ENCODE results near the gene GRIN3B. TPM values are rescaled to one million over a fixed set of nuclear protein-coding genes. Genes with fewer than 3 reads are reported as not detected.

Gene GRIN3B
- total and polyA plus RNA-seq, 2 donors from 2014 or later, result 0.15 to 0.44 TPM

- FAIRE-seq (no peak), DNase-seq (peak; percentile 80 to 88 (median 85))
- TF ChIP-seq CTCF (IDR thresholded peaks at IDR 0.05; ENCODE audit: borderline replicate concordance, extremely low read depth, insufficient read depth), result peak; percentile 99
These were observed 17.6 kb upstream of the GRIN3B start for GRCh38 chr19:982567-983170.

GRCh38 chr19:984165-984967 is 15.9 kb upstream of the GRIN3B start, which contains the start of gene WDR18:
WDR18 (plus strand) TSS chr19:984345; CDS start chr19:984354, 9 bp downstream.
- FAIRE-seq, result no peak
- Histone ChIP-seq H3K27ac (ENCODE audit: low read depth in 2 of 2, low read length in 2 of 2) (peak within 1 kb of the TSS; percentile 78 to 93), H3K9me3 (ENCODE audit: control insufficient read depth in 2 of 3, insufficient read depth in 1 of 3, low read length in 3 of 3) (no peaks in the 10 kb centered on the region), H3K4me1 (ENCODE audit: control insufficient read depth in 2 of 3, insufficient read depth in 2 of 3, low read depth in 1 of 3, low read length in 3 of 3) (peaks cover 0 to 18% (median 16%) of the 10 kb centered on the region in 3 donors), H3K36me3 (ENCODE audit: control insufficient read depth in 2 of 3, insufficient read depth in 3 of 3, low read length in 3 of 3) (peaks cover 0 to 9% (median 0%) of the 10 kb centered on the region in 3 donors), H3K9ac (ENCODE audit: low read length in 3 of 3) (peak within 1 kb of the TSS; percentile 42 to 80 (median 67)), H3K4me3 (ENCODE audit: low read length in 3 of 3) (peak within 1 kb of the TSS; percentile 61 to 79 (median 78)), H3K27me3 (ENCODE audit: control insufficient read depth, insufficient read depth, low read length) (no peaks in the 10 kb centered on the region)
- intact Hi-C loops (cut with DNase I), result loop anchor here (5.0 kb wide), 1 partner anchor 57 kb away; the partner anchor contains the start of gene ARID3A
- DNase-seq, result peak; percentile 93 to 98 (median 95)
- TF ChIP-seq CTCF (IDR thresholded peaks at IDR 0.05; ENCODE audit: borderline replicate concordance, extremely low read depth, insufficient read depth), result peak; percentile 13

More at GRCh38 chr19:982567-983170, 17.6 kb upstream of the GRIN3B start:
- Histone ChIP-seq H3K9ac (ENCODE audit: low read length in 3 of 3) (no peak overlapping the region), H3K4me1 (ENCODE audit: control insufficient read depth in 2 of 3, insufficient read depth in 2 of 3, low read depth in 1 of 3, low read length in 3 of 3) (peaks cover 0 to 21% (median 16%) of the 10 kb centered on the region in 3 donors), H3K36me3 (ENCODE audit: control insufficient read depth in 2 of 3, insufficient read depth in 3 of 3, low read length in 3 of 3) (peaks cover 0 to 9% (median 0%) of the 10 kb centered on the region in 3 donors), H3K27me3 (ENCODE audit: control insufficient read depth, insufficient read depth, low read length) (no peaks in the 10 kb centered on the region), H3K4me3 (ENCODE audit: low read length in 3 of 3) (peak overlapping the region in 1 of 3 donors; percentile 49), H3K27ac (ENCODE audit: low read depth in 2 of 2, low read length in 2 of 2) (peak overlapping the region in 1 of 2 donors; percentile 14), H3K9me3 (ENCODE audit: control insufficient read depth in 2 of 3, insufficient read depth in 1 of 3, low read length in 3 of 3) (no peaks in the 10 kb centered on the region)
- intact Hi-C loops (cut with DNase I), result loop anchor here (5.0 kb wide), 1 partner anchor 55 kb away; the partner anchor contains the start of gene ARID3A

- peaks cover 0 to 11% (median 0%) of the 10 kb centered on the region in 3 donors for H3K36me3 ChIP-seq (ENCODE audit: control insufficient read depth in 2 of 3, insufficient read depth in 3 of 3, low read length in 3 of 3)
- FAIRE-seq (no peak), DNase-seq (no peak)
- no peak overlapping the region for H3K9ac ChIP-seq (ENCODE audit: low read length in 3 of 3)
- no peaks in the 10 kb centered on the region for H3K27me3 ChIP-seq (ENCODE audit: control insufficient read depth, insufficient read depth, low read length)
- TF ChIP-seq CTCF (IDR thresholded peaks at IDR 0.05; ENCODE audit: borderline replicate concordance, extremely low read depth, insufficient read depth), result no peak
- intact Hi-C loops (cut with DNase I), result no loop called here
- H3K9me3 ChIP-seq (ENCODE audit: control insufficient read depth in 2 of 3, insufficient read depth in 1 of 3, low read length in 3 of 3), result no peaks in the 10 kb centered on the region
- H3K27ac ChIP-seq (ENCODE audit: low read depth in 2 of 2, low read length in 2 of 2), result no peak overlapping the region
- H3K4me1 ChIP-seq (ENCODE audit: control insufficient read depth in 2 of 3, insufficient read depth in 2 of 3, low read depth in 1 of 3, low read length in 3 of 3), result peaks cover 0 to 11% (median 7%) of the 10 kb centered on the region in 3 donors
- H3K4me3 ChIP-seq (ENCODE audit: low read length in 3 of 3), result no peak overlapping the region
These were observed 14.1 kb upstream of the GRIN3B start for GRCh38 chr19:986083-986482.
